ENCODE data around the gene ZNF668. TPM values are rescaled to one million over a fixed set of nuclear protein-coding genes. Genes with fewer than 3 reads are reported as not detected.

ZNF668 gene
- total RNA-seq, 4 donors from 2014 or later, result 9.6 to 19.3 (median 10.6) TPM

- DNase-seq (ENCODE audit: extremely low spot score), result no peak
- Histone ChIP-seq H3K4me3 (no peak overlapping the region), H3K27ac (replicated peaks in 1 of 4) (no peak overlapping the region), H3K27me3 (no peaks in the 10 kb centered on the region), H3K36me3 (peaks cover 25 to 100% (median 100%) of the 10 kb centered on the region in 4 donors), H3K4me1 (peaks cover 3 to 24% (median 12%) of the 10 kb centered on the region in 4 donors), H3K9me3 (no peaks in the 10 kb centered on the region)
- intact Hi-C loops (cut with DNase I), result no loop called here
- 76% methylated on average over 9 of the region's 14 CpGs for WGBS
- TF ChIP-seq POLR2AphosphoS5 (IDR thresholded peaks at IDR 0.05), result no peak
Observed at GRCh38 chr16:31082368-31083045, 8.5 kb upstream of the ZNF668 start.

- Histone ChIP-seq H3K9me3 (no peaks in the 10 kb centered on the region), H3K27me3 (no peaks in the 10 kb centered on the region), H3K27ac (replicated peaks in 1 of 4) (no peak overlapping the region), H3K36me3 (peaks cover 33 to 100% (median 100%) of the 10 kb centered on the region in 4 donors), H3K4me3 (no peak overlapping the region), H3K4me1 (peaks cover 3 to 28% (median 12%) of the 10 kb centered on the region in 4 donors)
- intact Hi-C loops (cut with DNase I), result no loop called here
- TF ChIP-seq EP300 (IDR thresholded peaks at IDR 0.05), result no peak
- TF ChIP-seq POLR2A (IDR thresholded peaks at IDR 0.05; ENCODE audit: low read depth), result no peak
- TF ChIP-seq CTCF (IDR thresholded peaks at IDR 0.05), result no peak
- no peak for TF ChIP-seq POLR2AphosphoS5 (IDR thresholded peaks at IDR 0.05)
- WGBS, result 84% methylated on average over 21 of the region's 26 CpGs
- no peak for DNase-seq (ENCODE audit: extremely low spot score)
Observed at GRCh38 chr16:31081428-31082351, 7.7 kb upstream of the ZNF668 start.

GRCh38 chr16:31080756-31081419 is 6.8 kb upstream of the ZNF668 start:
- intact Hi-C loops (cut with DNase I), result no loop called here
- TF ChIP-seq POLR2A (IDR thresholded peaks at IDR 0.05; ENCODE audit: low read depth), result no peak
- no peak for TF ChIP-seq CTCF (IDR thresholded peaks at IDR 0.05)
- no peak for TF ChIP-seq EP300 (IDR thresholded peaks at IDR 0.05)
- H3K27me3 ChIP-seq, result no peaks in the 10 kb centered on the region
- H3K36me3 ChIP-seq, result peaks cover 36 to 100% (median 99%) of the 10 kb centered on the region in 4 donors
- no peak overlapping the region for H3K4me3 ChIP-seq
- no peaks in the 10 kb centered on the region for H3K9me3 ChIP-seq
- DNase-seq (ENCODE audit: extremely low spot score), result no peak
- H3K27ac ChIP-seq (replicated peaks in 1 of 4), result no peak overlapping the region
- H3K4me1 ChIP-seq, result peaks cover 3 to 36% (median 18%) of the 10 kb centered on the region in 4 donors
- WGBS, result 95% methylated on average over 3 of the region's 13 CpGs

- intact Hi-C loops (cut with DNase I), result no loop called here
Observed at GRCh38 chr16:31080035-31080629, 6.1 kb upstream of the ZNF668 start.

GRCh38 chr16:31079342-31079944 is 5.4 kb upstream of the ZNF668 start:
- Histone ChIP-seq H3K36me3 (peaks cover 36 to 87% (median 85%) of the 10 kb centered on the region in 4 donors), H3K27ac (replicated peaks in 1 of 4) (no peak overlapping the region), H3K9me3 (no peaks in the 10 kb centered on the region), H3K27me3 (no peaks in the 10 kb centered on the region), H3K4me1 (peaks cover 11 to 50% (median 30%) of the 10 kb centered on the region in 4 donors), H3K4me3 (no peak overlapping the region)
- TF ChIP-seq POLR2AphosphoS5 (IDR thresholded peaks at IDR 0.05) (no peak), EP300 (IDR thresholded peaks at IDR 0.05) (no peak)
- intact Hi-C loops (cut with DNase I), result loop anchor here (10.0 kb wide), 1 partner anchor 365 kb away; the partner anchor contains the start of gene ZNF843
- WGBS, result 78% methylated on average over 8 of the region's 13 CpGs
- no peak for DNase-seq (ENCODE audit: extremely low spot score)

More at GRCh38 chr16:31080035-31080629, 6.1 kb upstream of the ZNF668 start:
- H3K36me3 ChIP-seq, result peaks cover 36 to 94% (median 92%) of the 10 kb centered on the region in 4 donors
- 92% methylated on average over 18 of the region's 40 CpGs for WGBS
- no peak overlapping the region for H3K27ac ChIP-seq (replicated peaks in 1 of 4)
- H3K4me3 ChIP-seq, result no peak overlapping the region
- DNase-seq (ENCODE audit: extremely low spot score), result no peak
- no peaks in the 10 kb centered on the region for H3K9me3 ChIP-seq
- peaks cover 6 to 43% (median 24%) of the 10 kb centered on the region in 4 donors for H3K4me1 ChIP-seq
- TF ChIP-seq POLR2AphosphoS5 (IDR thresholded peaks at IDR 0.05), result no peak
- H3K27me3 ChIP-seq, result no peaks in the 10 kb centered on the region
